Hematopoietic multipotent progenitor cell treated with erythropoietin and hydrocortisone succinate and interleukin-3 and kit ligand, for 17 days (in vitro differentiated cells): ENCODE data around the gene NUP133.
A peak's percentile ranks its signal among the peaks of the same experiment; 100 is the strongest.
"Not testable (repeated sequence)": the region's sequence is repeated elsewhere in the genome, so short reads cannot be mapped to it uniquely, and the experiment has no call there.

ENCODE experiments used
- DNase-seq: peaks from one replicate; pipeline ENCODE4 v3.0.0-alpha.2; 2015; ENCODE audit warnings: low spot score

The NUP133 gene

DNA sequence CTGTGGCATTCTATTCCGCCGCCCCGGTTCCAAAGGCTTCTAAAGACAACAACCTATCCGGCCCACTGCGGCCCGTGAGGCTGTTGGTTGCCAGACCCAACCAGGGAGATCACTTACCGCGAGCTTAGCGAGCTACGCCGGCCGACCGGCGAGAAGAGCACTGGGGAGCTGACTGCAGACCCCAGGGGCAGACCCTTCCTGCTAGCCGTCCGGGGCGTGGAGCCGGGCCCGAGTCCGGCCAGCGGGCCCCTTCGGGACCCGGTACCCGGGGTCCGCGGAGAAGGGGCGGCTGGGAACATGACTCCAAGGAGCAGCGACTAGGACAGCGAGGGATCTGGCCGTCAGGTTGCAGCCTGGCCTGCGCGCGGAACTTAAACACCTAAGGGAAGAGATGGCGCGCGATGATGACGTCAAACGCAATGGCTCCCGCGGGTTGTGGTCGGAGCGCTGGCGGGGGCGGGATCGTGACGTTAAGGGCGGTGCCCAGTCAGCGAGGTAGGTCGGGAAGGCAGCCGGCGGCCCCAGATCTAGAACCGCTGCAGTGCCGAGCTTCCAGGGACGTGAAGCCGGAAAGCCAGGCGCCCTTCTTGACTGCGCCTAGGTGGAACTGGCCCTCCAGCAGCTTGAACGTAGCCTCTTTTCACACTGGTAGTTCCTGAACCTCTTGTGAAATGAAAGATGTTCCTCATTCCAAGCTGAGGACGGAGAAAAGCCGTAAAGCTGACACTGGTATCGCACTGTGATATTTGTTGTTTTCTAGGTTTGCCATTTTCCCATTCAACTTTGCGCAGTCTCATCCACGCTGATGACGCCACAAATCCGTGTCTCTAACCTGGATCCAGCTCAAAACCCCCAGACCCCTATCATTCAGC lies at the start of gene NUP133:
Gene NUP133 (minus strand): TSS at position 391 of the 872 bp plus-strand sequence. CDS start 92 bp downstream, at position 299.
- DNase-seq: peak; percentile 98

DNA sequence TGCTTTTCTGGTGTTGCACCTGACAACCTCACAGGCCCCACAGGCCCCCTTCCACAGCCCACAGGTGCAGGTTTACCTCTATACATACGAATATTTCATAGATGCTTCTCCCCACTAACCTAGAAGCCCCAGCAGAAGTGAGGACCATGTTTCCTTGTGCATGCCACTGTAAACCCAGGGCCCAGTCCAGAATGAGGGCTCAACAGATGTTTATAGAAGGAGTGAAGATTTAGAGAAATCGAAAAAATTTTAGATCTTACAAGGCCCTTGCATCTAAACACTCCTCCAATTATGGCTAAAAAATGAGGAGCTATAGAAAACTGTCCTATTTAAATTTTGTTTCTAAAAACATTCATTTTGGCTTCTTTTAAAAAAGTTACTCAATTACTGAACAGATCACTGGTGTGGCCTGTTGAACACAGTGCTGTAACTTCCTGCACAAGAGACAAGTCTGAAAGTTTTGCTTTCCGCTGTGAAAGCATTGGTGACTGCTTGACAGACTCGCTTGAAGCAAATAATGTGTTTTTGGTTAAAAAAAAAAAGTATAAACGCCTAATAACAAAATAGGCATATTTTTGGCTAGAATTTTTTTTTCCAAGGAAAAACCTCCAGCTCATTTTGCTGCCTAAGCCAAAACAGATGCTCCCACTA lies 49.2 kb upstream of the NUP133 start:
- peak; percentile 66 for DNase-seq

DNA sequence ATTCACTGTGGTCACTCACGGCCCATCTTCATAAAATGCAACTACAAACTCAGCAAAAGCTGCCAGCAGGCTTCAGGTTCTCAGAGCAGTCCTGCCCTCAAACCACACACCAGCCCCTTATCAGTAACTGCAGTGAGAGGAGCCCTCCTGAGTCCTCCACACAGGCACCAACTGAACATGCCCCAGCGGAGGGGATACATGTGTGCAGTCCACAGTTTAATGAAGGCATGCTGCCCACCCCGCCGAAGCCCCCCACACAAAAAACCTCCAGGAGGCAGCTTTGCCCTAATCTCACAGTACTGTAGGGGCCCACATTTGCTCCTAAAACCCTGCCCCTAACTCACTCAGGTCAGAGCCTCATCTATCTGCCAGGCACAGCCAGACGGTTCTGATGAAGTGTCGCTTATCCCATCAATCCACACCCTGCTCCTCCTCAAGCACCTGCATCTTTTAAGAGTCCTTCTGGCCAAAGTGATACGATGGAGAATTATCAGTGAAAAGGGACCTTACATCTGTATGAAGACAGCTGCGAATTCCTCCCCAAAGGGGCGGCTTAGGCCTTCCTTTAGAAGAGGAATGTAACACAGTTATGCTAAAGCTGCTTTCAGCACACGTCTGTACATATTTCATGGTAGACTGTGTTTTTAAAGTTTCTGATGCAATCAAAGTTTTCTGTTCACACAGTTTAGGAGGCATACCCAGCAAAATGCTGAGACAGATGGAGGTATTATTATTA lies 46.9 kb upstream of the NUP133 start:
- peak; percentile 90 for DNase-seq

DNA sequence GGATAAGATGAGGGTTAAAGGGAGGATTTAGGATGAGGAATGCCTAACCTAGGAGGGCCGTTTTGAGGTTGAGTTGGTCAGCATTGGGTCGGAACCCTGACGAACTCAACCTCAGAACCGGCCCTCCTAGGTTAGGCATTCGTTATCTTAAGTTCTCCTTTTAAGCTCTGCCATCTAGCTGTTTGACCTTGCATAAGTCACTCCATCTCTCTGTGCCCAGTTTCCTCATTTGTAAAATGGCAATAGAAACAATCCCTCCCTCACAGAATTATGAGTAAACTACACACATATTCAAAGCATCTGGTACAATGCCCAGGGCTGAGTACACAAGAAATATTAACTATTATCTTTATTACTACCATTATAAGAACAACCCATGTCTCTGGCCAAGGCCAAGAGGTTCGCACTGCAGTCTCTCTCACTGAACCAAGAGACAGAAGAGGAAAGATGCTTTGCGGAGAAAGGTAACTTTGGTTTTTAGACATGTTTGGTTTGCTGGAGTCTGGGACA lies 45.5 kb upstream of the NUP133 start:
- peak; percentile 51 for DNase-seq

DNA sequence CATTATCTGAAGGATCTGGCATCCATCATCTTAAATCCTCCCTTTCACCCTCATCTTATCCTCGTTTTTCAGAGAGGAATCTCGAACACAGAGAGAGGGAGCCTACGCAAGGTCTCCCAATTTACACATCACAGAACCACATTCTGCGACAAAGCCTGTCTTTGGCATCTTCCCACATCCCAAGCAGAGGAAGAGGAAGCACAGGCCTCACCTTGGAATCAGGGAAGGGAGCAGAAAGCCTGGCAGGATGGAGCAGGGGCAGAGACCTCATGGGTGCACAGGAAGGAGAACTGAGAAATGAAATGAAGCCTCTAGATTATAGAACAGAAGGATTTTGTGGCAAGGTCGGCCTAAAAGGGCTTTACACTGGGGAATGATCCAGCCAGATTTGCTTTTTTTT lies 44.6 kb upstream of the NUP133 start:
- DNase-seq: no peak

DNA sequence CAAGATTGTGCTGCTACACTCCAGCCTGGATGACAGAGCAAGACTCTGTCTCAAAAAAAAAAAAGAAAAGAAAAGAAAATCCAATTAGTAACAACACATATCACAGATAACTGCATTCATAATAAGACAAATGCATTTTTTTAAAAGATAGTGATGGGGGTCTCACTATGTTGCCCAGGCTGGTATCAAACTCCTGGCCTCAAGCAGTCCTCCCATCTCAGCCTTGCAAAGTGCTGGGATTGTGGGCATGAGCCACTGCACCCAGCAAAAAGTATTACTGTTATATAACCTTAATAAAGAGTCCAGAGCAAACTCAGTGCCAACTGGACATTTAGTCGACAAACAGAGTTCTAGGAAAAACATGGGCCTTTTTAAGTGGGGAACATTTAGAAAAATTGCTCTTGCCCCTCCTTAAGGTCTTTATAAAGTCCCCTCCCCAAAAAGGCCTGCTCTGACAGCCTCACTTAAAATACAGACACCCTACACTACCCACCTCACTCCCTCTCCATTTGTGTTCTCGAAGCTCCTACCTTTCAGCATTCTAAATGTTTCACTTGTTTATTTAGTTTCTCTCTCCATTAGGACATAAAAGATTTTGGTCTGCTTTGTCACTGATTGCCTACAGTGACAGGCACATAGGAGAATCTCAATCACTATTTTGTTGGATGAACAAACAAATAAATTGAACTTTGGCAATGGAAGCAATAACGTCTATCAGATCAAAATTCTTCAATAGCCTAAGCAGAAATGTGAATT lies 42.8 kb upstream of the NUP133 start:
- peak; percentile 32 for DNase-seq

DNA sequence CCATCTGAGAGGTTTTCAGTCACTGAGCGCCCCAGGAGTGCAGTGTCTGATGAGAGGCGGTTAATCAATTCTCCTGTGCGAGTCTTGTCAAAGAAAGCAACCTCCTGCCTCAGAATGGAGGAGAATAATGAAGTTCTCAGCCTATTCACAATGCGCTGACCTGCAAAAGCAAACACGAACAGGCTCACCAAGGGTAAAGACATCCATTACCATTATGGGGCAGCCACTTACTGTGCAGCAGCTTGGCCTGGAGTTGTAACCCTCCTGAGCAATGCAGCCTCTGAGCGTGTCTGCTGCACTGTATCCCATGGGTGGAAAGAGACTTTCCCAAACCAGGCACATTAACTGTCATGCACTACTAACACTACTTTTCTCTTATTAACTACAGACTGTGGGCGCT lies 39.4 kb upstream of the NUP133 start:
- DNase-seq: no peak

DNA sequence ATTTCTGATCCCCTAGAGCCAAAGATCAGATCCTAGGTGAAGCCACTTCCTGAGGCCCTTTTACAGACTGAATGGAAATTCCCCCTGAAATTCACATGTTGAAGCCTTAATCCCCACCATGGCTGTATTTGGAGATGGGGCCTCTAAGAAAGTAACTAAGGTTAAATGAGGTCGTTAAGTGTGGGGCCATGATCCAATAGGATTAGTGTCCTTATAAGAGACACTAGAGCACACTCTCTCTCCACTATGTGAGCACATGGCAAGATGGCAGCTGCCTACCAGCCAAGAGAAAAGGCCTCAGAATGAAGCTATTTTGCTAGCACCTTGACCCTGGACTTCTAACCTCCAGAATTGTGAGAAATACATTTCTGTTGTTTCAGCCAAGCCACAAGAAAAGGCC lies 36.4 kb upstream of the NUP133 start:
- DNase-seq: no peak

DNA sequence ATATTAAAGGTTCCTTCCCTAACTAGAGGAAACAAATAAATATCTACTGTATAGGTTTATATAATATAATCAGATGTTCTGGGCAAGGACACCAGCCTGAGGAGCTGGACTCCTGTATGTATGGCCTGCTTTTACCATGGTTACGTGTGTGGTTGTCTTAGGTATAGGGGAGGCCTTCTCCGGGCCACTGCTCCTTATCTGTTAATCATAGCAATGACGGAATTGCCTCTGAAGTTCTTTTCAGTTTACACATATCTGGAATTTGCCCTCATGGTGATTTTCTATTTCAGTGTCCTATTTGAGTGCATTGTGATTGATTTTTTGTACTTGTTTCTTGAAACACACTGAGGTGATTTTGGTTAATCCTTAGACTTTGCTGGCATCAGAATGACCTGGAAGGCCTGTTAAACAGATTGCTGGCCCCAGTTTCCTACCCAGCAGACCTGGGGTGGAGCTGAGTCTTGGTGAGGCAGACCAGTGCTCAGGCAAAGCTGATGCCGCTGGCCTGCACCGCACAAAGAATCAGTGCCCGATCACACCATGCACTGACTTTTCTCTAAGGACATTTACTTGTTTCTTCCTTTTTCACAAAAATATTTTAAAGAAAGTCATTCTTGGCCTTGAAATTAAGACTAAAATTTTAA lies 31.8 kb upstream of the NUP133 start:
- no peak for DNase-seq

DNA sequence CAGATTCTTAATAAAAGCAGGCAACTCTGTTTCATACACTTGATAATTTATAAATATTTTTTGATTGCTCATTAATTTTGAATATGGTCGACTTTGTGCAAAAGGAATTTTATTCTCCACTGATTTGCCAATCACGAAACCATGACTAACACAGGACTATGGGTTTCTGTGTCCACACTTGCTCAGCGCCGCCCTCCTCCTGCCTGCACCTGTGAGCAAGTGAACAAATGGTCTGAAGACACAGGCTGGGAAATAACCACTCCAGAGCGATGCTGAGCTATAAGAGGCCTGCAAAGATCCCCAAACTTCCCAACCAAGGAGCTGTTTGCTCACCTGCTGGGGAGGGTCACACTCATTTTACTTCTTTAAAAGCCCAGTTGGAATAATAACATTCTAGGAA lies 30.8 kb upstream of the NUP133 start:
- DNase-seq: no peak

DNA sequence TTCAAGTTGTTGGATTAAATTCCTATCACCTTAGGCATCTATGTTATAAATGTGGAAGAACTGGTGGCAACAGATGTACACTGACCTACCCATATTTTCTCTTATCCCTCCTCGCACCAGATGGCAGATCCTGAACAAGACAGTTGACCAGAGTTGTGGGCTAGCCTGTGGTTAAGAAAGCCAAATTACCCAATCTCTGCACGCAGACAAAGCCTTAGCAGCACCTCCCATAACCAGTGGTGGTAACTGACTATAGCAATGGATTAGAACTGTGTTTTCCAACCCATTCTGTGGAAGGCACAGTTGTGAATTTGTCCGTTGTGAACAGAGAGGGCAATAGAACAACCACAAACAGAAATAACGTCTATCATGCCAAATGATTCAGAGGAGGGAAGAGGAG lies 29.8 kb upstream of the NUP133 start:
- DNase-seq: no peak

DNA sequence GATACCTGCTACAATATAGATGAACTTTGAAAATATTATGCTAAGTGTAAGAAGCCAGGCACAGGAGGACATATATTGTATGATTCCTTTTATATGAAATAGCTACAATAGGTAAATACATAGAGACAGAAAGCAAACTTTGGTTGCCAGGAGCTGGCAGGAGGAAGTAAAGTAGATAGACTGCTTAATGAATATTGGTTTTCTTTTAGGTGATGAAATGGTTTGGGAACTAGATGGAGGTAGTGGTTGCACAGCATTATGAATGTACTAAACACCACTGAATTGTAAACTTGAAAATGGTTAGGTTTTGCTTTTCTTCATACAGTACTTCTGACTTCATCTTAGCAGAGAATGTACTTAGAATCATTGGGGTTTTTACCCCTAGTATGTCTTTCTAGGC lies 28.8 kb upstream of the NUP133 start:
- DNase-seq: no peak

DNA sequence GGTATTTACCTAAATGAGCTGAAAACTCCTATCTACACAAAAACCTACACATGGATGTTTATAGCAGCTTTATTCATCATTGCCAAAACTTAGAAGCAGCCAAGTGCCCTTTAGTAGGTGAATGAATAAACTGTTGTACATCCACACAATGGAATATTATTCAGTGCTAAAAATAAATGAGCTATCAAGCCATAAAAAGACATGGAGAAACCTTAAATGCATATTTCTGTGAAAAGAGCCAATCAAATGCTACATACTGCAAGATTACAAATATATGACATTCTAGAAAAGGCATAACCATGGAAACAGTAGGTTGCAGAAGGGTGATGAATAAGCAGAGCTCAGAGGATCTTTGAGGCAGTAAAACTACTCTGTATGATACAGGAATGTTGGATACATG lies 27.1 kb upstream of the NUP133 start:
- DNase-seq: no peak

DNA sequence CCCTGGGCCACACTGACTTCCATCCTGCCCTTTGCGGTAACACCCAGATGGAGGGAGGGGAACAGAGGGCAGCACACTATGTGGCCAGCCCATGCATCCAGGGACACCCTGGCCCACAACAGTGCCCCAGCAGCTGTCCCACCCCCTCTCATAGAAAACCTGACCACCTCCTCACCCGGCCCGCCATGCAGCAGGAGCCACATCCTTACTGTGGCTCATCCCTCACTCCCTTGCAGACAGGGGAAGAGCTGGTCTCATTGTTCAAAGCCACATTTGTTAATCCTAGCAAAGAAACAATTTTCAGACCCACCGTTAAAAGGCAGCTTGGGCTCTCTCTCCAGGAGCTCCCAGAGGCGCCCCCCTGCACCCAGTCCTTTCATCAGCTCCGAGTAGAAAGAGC lies 23.2 kb upstream of the NUP133 start:
- DNase-seq: no peak

DNA sequence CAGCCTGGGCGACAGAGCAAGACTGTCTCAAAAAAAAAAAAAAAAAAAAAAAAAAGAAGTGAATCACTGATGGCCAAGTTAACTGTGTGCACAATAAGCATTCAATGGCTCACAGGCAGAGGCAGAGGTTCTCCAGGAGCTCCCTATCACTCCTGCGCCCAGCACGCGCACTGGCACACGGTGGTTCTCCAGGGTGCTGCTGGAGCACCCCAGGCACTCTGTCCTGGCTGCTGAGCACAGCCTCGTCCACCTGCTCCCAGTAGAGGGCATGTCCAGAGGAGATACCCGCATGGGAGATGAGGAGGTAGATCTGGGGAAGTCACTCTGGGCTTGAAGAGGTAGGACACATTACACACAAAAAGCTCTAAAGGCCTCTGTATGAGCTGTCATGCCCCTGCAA lies 21.5 kb upstream of the NUP133 start:
- no peak for DNase-seq

DNA sequence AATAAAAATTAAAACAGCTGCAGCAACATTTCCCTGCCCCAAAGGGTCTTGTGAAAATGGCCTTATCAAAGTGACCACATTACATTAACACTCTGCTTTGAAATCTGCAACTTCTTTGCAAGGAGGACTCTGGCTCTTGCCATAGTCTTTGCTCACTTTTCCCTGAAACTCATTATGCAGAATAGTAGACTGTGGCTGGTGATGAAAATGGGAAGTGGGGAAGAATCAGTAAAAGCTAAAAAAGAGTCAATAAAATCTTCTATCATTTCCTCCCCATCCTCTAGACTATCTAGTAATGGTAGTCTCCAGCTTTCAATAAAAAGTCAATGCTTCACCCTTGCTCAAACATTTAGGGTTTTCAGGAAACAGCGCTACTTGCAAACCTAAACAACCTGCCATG lies 18.6 kb upstream of the NUP133 start:
- no peak for DNase-seq

DNA sequence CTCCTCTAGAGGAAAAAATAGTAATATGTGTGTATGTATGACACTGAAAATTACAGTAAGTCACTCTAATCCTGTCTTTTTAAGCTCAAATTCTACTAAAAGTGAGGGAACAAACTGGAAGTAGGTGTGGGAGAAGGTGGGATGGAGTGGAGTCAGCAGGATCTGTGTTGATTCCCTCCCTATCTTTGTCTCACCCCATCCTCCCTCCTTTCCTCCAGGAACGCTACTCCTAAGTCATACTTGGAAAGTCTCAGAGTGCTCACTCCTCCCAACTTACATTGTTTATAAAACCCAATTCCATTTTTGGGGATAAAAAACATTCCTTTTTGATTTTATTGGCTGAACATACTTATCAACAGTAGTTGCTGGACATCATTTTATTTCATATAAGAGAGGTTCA lies 14.9 kb upstream of the NUP133 start:
- DNase-seq: no peak

DNA sequence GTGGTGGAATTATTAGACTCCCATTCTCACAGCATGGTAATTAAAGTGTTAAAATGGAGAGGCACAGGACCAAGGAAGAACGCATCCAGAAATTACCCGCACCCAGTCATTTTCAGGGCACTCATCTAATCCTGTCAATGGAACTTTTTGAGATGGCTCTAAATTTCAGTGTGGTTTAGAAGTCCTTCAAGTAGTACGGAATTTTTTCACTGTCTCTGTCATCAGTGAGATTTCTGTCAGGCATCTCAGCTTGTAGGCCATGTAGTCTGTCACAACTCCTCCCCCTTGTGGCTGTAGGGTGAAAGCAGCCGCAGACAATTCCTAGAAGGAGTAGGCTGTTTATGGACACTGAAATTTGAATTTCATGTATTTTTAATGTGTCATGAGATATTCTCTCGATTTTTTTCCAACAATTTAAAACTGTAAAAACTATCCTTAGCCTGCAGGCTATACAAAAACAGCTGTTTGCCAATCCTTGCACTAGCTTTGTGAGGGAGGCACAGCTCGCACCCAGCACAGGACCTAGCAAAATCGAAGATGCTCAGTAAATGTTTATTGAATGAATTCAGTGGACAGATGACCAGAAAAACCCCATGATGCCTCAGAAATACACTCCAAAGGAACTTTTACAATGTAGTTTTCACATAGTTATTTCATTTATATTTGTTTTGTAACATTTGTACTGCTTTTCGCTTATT lies 6.6 kb upstream of the NUP133 start:
- peak; percentile 79 for DNase-seq

DNA sequence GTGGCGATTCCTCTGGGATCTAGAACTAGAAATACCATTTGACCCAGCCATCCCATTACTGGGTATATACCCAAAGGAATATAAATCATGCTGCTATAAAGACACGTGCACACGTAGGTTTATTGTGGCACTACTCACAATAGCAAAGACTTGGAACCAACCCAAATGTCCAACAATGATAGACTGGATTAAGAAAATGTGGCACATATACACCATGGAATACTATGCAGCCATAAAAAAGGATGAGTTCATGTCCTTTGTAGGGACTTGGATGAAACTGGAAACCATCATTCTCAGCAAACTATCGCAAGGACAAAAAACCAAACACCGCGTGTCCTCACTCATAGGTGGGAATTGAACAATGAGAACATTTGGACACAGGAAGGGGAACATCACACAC lies 3.5 kb upstream of the NUP133 start:
- not testable (repeated sequence) for DNase-seq

DNA sequence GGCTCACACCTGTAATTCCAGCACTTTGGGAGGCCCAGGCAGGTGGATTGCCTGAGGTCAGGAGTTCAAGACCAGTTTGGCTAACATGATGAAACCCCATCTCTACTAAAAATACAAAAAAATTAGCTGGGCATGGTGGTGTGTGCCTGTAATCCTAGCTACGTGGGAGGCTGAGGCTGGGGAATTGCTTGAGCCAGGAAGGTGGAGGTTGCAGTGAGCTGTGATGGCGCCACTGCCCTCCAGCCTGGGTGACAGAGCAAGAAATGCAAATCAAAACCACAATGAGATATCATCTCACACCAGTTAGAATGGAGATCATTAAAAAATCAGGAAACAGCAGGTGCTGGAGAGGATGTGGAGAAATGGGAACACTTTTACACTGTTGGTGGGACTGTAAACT lies 3.1 kb upstream of the NUP133 start:
- not testable (repeated sequence) for DNase-seq

DNA sequence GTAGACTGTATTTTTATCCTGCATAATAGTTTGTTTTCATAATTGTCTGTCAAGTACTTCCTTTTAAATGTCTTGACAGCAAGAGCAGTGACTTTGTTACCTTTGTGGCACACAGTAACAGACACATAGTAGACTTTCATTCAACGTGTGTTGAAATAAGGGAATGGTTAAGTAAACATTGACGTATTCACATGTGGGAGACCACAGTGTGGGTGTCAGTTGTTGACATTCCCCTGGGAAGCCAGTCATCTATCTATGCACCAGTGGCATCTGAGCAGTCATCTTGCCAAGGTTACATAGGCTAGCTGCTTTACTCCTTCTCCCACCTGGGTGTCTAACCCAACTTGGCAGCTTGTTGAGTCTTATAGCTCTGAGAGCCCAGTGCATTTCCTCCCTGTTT lies 1.4 kb upstream of the NUP133 start:
- DNase-seq: no peak
